SK-N-MC (cell line): ENCODE results near the gene DOCK9.

Experiments used
- DNase-seq: peaks from one replicate; pipeline ENCODE4 v3.0.0-alpha.2; 2011; ENCODE audit warnings: low read depth, low spot score
- H3K27ac ChIP-seq: fragments of 200-600 bp; sonication (generic); 2 replicates; pipeline ENCODE4 v1.5.1; 2016; ENCODE audit warnings: mixed run types
- H3K36me3 ChIP-seq: fragments of 200-600 bp; sonication (generic); 2 replicates; pipeline ENCODE4 v1.6.1; 2017; ENCODE audit warnings: antibody characterized with exemption, low read length, mixed read lengths; ENCODE audit not compliant: insufficient read depth
- H3K4me3 ChIP-seq: fragments of 200-600 bp; sonication (generic); 2 replicates; pipeline ENCODE4 v1.5.1; 2016
- H3K9ac ChIP-seq: fragments of 200-600 bp; sonication (generic); 2 replicates; pipeline ENCODE4 v1.8.0; 2017; ENCODE audit warnings: mixed run types, mixed read lengths; ENCODE audit not compliant: insufficient read length
- H3K9me3 ChIP-seq: fragments of 200-600 bp; sonication (generic); 2 replicates; pipeline ENCODE4 v1.6.1; 2017; ENCODE audit warnings: low read depth, mild to moderate bottlenecking, antibody characterized with exemption, low read length, moderate library complexity, mixed read lengths
- EZH2 ChIP-seq: fragments of 200-600 bp; sonication (generic); IDR thresholded peaks from one replicate; pipeline ENCODE4 v1.6.1; 2017; ENCODE audit warnings: antibody characterized with exemption
- FOXP2 ChIP-seq: optimal IDR thresholded peaks from 2 replicates; pipeline ENCODE3; 2011; ENCODE audit warnings: mild to moderate bottlenecking, moderate library complexity; ENCODE audit not compliant: insufficient read depth; ENCODE audit errors: extremely low read length, control extremely low read depth
- POLR2AphosphoS5 ChIP-seq: IDR thresholded peaks from 2 replicates; pipeline ENCODE4 v1.6.1; 2012; ENCODE audit warnings: mild to moderate bottlenecking, low read depth, low read length, borderline replicate concordance

Gene DOCK9

DNA sequence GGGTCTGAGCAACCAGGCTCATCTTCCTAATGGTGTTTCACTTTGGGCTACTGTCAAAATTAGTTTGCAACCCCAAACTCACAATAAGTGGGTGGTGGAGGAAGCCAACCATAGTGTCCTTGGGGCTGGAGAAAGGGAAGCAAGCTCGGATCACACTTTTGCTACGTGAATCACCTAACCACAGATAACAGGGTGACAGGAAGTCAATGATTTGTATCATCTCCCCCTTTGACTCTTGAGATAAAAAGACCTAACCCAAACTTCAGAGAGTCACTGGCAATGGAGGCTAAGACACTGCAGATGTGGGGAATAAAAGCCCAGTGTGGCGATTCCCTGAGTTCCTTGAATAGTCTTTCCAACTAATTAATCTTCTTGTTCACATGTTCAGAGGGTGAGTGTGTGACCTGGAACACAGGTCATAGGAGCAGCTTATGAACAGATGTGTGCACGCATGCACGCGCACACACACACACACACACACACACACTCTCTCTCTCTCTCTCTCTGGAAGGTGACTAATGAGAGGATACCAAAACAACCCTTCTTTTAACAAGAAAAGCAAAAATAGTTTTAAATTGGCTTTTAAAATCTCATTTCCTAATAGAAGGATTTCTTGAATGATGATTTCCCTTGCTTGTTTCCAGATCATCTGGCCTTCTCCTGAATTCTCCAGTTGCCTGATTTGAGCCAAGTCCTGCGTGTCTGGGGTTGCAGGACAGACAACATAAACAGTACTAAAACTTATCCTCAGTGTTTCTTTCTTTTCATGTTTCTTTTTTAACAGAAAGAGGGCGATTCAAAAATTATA is 21.2 kb upstream of the DOCK9 start:
- Histone ChIP-seq H3K27ac (no peak overlapping the region), H3K4me3 (no peak overlapping the region), H3K9me3 (no peaks in the 10 kb centered on the region), H3K9ac (no peak overlapping the region), H3K36me3 (no peaks in the 10 kb centered on the region)
- DNase-seq: no peak
- TF ChIP-seq EZH2: no peak
- no peak for TF ChIP-seq FOXP2
- no peak for TF ChIP-seq POLR2AphosphoS5

DNA sequence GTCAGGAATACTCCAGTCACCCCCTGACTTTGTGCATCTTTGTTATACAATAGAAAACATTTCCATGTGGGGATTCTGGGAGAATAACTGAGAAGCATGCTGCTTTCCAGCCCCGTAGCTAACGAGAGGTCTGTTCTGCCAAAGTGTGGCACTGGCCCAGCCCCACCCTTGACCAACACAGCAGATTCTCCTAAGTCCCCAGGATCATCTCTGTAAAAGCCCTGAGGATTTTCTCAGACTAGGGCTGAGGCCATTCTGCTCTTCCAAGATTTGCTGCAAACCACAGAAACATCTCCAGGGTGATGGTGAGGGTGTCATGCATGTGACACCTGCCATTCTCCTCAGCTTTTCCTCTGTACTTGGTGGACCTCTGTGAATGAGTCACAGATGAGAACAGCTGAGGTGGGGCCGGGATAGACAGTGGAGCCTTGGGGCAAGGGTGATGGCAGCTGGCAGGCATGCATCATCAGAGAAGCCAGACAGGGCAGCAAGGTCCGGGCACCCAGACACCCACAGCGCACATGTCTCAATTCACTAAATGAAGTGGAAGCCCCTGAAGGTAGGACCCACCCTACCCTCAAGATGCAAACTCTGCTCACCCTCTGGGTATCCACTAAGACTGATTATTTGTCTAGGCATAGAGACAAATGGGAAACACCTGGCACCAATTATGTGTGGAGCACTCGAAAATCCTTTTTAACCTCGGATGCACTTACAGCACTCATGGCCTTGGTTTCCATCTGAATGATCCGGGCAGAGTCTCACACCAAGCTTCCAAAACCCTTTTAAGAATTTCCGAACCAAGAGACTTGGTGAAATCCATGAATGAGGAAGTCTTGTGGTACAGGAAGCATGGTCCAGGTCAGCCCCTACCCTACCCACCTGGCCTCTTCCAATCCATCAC is 20.1 kb upstream of the DOCK9 start:
- DNase-seq: no peak
- Histone ChIP-seq H3K27ac (no peak overlapping the region), H3K36me3 (no peaks in the 10 kb centered on the region), H3K9me3 (no peaks in the 10 kb centered on the region), H3K4me3 (no peak overlapping the region), H3K9ac (no peak overlapping the region)
- TF ChIP-seq FOXP2 (no peak), EZH2 (no peak), POLR2AphosphoS5 (no peak)

DNA sequence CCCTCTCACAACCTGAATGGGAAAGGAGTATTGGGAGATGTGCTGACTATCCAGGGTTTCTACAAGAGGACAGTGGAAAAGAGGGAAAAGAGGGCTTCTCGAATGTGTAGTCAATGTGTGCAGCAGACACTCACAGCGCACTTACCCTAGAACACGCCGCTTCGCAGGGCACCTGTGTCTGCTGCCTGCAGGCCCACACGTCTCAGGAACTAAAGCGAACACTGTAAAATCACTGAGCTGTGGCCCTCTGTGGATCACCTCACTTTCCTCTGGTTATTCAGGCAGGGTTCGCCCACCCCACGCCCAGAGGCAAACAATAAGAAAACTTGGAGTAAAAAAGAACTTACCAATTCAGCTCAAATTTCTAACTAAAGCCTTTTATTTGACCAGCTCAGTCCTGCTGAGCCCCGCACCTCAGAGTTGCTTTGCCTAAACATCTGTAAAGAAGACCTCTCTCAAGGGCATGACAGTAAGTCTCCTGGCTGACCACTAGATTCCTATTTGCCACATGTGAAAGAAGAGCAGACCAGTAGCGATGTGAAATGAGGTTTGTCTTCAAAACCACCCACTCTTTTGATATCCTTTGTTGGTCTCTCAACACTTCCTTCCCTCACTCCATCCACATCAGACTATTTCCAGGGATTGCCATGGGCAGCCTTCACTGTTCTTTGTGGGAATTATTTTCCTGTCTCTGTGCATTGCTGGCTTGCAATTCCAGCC is 19.3 kb upstream of the DOCK9 start:
- H3K9me3 ChIP-seq: no peaks in the 10 kb centered on the region
- H3K36me3 ChIP-seq: no peaks in the 10 kb centered on the region
- H3K9ac ChIP-seq: no peak overlapping the region
- no peak overlapping the region for H3K4me3 ChIP-seq
- TF ChIP-seq FOXP2 (no peak), EZH2 (no peak), POLR2AphosphoS5 (no peak)
- no peak for DNase-seq
- no peak overlapping the region for H3K27ac ChIP-seq

DNA sequence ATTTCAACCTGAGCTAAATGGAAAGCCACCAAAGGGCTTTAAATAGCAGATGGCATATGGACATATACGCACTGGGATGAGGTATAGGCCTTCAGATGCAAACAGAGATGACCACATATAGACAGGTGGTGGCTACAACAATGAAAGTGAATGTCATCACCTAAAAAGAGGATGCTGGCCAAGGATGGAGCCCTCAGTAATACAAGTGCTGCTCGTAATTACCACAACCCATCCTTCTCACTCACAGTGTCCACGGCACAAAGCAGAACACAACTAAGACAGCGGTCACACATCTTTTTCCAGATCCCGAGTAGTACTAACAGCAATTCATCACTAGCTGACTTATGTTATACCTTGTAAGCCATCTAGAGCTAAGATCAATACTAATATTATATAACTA is 18.2 kb upstream of the DOCK9 start:
- no peak overlapping the region for H3K4me3 ChIP-seq
- H3K9me3 ChIP-seq: no peaks in the 10 kb centered on the region
- H3K36me3 ChIP-seq: no peaks in the 10 kb centered on the region
- TF ChIP-seq FOXP2 (no peak), POLR2AphosphoS5 (no peak), EZH2 (no peak)
- no peak overlapping the region for H3K9ac ChIP-seq
- H3K27ac ChIP-seq: no peak overlapping the region
- no peak for DNase-seq

GRCh38 chr13:98994896-98995295 is 17.0 kb upstream of the DOCK9 start:
- no peak for TF ChIP-seq POLR2AphosphoS5
- TF ChIP-seq EZH2: no peak
- TF ChIP-seq FOXP2: no peak
- DNase-seq: no peak
- H3K27ac ChIP-seq: no peak overlapping the region
- H3K9me3 ChIP-seq: no peaks in the 10 kb centered on the region
- H3K4me3 ChIP-seq: no peak overlapping the region
- H3K9ac ChIP-seq: no peak overlapping the region
- no peaks in the 10 kb centered on the region for H3K36me3 ChIP-seq

DNA sequence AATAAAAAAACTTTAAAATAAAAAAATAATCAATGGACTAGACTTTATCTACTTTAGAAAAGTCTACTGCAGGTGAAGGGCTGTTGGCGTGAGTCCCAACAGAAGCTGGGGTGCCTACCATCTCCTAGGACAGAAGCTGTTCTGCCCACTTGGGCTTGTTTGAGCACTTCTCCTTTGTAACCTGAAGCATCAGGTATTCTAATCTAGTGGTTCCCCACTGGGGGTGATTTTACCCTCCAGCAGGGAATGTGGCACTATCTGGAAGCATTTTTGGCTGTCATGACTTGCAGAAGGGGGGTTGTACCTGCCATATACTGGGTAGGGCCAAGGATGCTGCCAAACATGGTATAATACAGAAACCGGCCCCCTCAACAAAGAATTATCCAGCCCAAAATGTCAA is 16.2 kb upstream of the DOCK9 start:
- no peak for DNase-seq
- Histone ChIP-seq H3K36me3 (no peaks in the 10 kb centered on the region), H3K9me3 (no peaks in the 10 kb centered on the region), H3K27ac (no peak overlapping the region), H3K4me3 (no peak overlapping the region), H3K9ac (no peak overlapping the region)
- TF ChIP-seq POLR2AphosphoS5 (no peak), FOXP2 (no peak), EZH2 (no peak)

GRCh38 chr13:98992355-98992754 is 14.5 kb upstream of the DOCK9 start:
- H3K27ac ChIP-seq: no peak overlapping the region
- no peaks in the 10 kb centered on the region for H3K36me3 ChIP-seq
- H3K9me3 ChIP-seq: no peaks in the 10 kb centered on the region
- no peak for DNase-seq
- TF ChIP-seq FOXP2 (no peak), EZH2 (no peak), POLR2AphosphoS5 (no peak)
- H3K4me3 ChIP-seq: no peak overlapping the region
- H3K9ac ChIP-seq: no peak overlapping the region

- Histone ChIP-seq H3K36me3 (no peaks in the 10 kb centered on the region), H3K9ac (no peak overlapping the region), H3K27ac (no peak overlapping the region), H3K4me3 (no peak overlapping the region), H3K9me3 (no peaks in the 10 kb centered on the region)
- TF ChIP-seq POLR2AphosphoS5 (no peak), FOXP2 (no peak), EZH2 (no peak)
- DNase-seq: no peak
Measured at GRCh38 chr13:98990701-98991100, 12.8 kb upstream of the DOCK9 start.
